Mesodermal cell (in vitro differentiated cells): ENCODE results near the gene NOL6.
"Not testable (repeated sequence)": the region's sequence is repeated elsewhere in the genome, so short reads cannot be mapped to it uniquely, and the experiment has no call there.

Experiments used
- H3K27ac ChIP-seq: 2 replicates; pipeline ENCODE4 v1.7.0; 2013; ENCODE audit warnings: mild to moderate bottlenecking, low read depth, low read length, moderate library complexity; ENCODE audit not compliant: severe bottlenecking
- H3K36me3 ChIP-seq: 2 replicates; pipeline ENCODE4 v1.7.1; 2013; ENCODE audit warnings: mild to moderate bottlenecking, low read length, moderate library complexity; ENCODE audit not compliant: control insufficient read depth, insufficient read depth
- H3K4me1 ChIP-seq: one replicate; pipeline ENCODE4 v1.7.1; 2013; ENCODE audit warnings: mild to moderate bottlenecking, low read length; ENCODE audit not compliant: insufficient read depth, control insufficient read depth, poor library complexity, severe bottlenecking
- H3K4me3 ChIP-seq: 2 replicates; pipeline ENCODE4 v1.7.0; 2013; ENCODE audit warnings: low read length, control low read depth, mild to moderate bottlenecking; ENCODE audit not compliant: insufficient read depth, poor library complexity, severe bottlenecking; ENCODE audit errors: extremely low read depth
- H3K9me3 ChIP-seq: 2 replicates; pipeline ENCODE4 v1.7.1; 2013; ENCODE audit warnings: mild to moderate bottlenecking, low read length, moderate library complexity; ENCODE audit not compliant: control insufficient read depth
- WGBS, 2 experiments: methylation state at CpG; one replicate each; pipeline ENCODE4 v1.1.5; 2013; ENCODE audit warnings: missing lambda C conversion rate in 2 of 2; ENCODE audit not compliant: insufficient coverage in 2 of 2; 5-methylcytosine and 5-hydroxymethylcytosine counted together

The NOL6 gene

DNA sequence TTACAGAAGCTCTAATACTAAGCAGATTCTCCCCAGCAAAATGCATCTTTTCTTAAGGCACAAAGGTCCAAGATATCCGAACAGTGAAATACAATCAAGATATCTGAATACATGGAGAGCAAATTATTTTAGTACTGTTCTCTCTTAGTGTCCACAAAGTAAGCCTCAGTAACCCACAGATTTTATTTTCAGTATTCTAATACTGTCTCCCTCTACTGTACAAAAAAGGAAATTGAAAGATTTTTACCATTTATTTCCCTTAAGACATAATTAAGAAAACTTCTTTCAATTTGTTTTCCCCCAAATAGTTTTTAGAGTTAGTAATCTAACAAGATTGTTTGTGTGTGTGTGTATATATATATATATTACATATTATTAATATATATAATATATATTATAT lies 24.7 kb upstream of the NOL6 start:
- Histone ChIP-seq H3K4me3 (no peak overlapping the region), H3K27ac (no peak overlapping the region), H3K4me1 (peaks cover 4% of the 10 kb centered on the region), H3K9me3 (no peaks in the 10 kb centered on the region), H3K36me3 (no peaks in the 10 kb centered on the region)
- no CpG with 5 or more reads among the region's 1 CpG for WGBS, 2 experiments

DNA sequence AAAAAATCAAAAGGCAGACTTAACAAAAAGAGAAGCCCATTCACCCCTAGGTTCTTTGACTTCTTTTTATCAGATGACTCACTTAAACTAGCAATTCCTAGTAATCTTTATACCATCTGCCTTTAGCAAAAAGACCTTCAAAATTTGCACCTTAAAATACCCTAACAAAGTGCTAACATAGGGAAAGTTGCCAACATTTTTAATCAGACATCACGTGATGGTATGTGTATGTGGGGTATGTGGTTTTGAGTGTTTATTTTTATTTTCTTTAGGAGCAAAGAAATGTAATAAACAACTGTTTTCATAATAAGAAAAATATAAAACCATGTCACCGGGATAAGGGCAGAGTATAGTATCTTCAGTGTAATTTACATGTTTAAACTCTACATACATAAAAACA lies 20.1 kb upstream of the NOL6 start:
- no CpG with 5 or more reads among the region's 2 CpGs for WGBS, 2 experiments
- H3K4me3 ChIP-seq, H3K9me3 ChIP-seq, H3K27ac ChIP-seq, H3K36me3 ChIP-seq, H3K4me1 ChIP-seq: not testable (repeated sequence)

DNA sequence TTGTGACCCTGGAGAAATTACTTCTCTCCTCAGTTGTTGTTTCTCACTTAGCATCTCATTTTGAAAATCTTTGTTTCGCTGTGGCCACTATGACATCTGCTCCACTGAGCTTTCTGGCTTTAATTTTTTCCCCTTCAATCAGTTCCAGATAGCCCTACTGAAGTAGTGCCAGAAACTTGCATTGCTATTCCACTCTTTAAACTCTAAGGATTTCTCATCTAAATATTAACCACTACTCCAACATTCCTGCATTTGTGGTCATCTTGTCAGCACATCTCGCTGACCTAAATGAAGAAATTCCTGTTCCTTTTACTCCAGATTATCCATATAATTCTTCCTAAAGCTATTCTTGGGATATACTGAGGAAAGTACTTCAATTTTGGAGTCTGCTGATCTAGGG lies 15.3 kb upstream of the NOL6 start:
- H3K36me3 ChIP-seq = no peaks in the 10 kb centered on the region
- H3K4me1 ChIP-seq = peaks cover 4% of the 10 kb centered on the region
- no peak overlapping the region for H3K27ac ChIP-seq
- no peaks in the 10 kb centered on the region for H3K9me3 ChIP-seq
- 100% methylated on average over 1 of the region's 2 CpGs for WGBS, 2 experiments
- no peak overlapping the region for H3K4me3 ChIP-seq

DNA sequence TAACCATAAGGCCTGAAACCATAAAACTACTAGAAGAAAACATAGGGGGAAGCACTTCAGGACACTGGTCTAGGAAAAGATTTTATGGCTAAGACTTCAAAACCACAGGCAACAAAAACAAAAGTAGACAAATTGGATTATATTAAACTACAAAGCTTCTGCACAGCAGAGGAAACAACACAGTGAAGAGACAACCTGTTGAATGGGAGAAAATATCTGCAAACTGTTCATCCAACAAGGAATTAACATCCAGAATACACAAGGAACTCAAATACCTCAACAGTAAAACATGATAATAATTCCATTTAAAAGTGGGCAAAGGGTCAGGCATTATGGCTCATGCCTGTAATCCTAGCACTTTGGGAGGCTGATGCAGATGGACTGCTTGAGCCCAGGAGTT lies 11.6 kb upstream of the NOL6 start:
- not testable (repeated sequence) for H3K9me3 ChIP-seq, H3K36me3 ChIP-seq, H3K4me1 ChIP-seq, H3K4me3 ChIP-seq, H3K27ac ChIP-seq

DNA sequence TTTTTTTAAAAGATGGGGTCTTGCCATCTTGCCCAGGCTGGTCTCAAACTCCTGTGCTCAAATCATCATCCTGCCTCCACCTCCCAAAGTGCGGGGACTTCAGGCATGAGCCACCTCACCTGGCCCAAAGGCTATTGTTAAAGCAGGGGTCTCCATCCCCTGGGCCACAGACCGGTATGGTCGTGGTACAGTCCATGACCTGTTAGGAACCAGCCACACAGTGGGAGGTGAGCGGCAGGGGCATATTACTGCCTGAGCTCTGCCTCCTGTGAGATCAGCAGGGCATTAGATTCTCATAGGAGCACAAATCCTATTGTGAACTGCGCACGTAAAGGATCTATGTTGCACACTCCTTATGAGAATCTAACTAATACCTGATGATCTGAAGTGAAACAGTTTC lies 7.3 kb upstream of the NOL6 start:
- H3K27ac ChIP-seq = no peak overlapping the region
- no peak overlapping the region for H3K4me3 ChIP-seq
- WGBS, 2 experiments = 85 to 94% methylated on average over 6 of the region's 6 CpGs
- H3K9me3 ChIP-seq = no peaks in the 10 kb centered on the region
- no peaks in the 10 kb centered on the region for H3K4me1 ChIP-seq
- peaks cover 4% of the 10 kb centered on the region for H3K36me3 ChIP-seq

DNA sequence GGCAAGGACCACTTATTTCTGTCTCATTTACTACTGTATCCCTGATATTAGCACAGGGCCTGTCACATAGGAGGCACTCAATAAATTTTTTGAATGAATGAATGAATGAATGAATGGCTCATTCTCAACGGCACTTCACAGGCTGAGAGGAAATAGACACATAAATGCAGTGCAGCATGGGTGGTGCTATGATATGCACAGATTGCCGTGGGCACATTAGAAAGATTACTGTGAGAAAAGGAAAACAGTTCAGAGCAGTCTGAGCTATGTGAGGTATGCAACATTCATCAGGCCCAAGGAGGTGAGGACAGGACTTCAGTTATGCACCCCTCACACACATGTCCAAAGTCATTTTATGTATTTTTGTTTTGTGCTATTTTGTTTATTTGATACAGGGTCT lies 6.4 kb upstream of the NOL6 start:
- no peak overlapping the region for H3K27ac ChIP-seq
- no peaks in the 10 kb centered on the region for H3K4me1 ChIP-seq
- H3K4me3 ChIP-seq = no peak overlapping the region
- WGBS, 2 experiments = 96% methylated on average over 2 of the region's 2 CpGs
- no peaks in the 10 kb centered on the region for H3K9me3 ChIP-seq
- H3K36me3 ChIP-seq = peaks cover 4% of the 10 kb centered on the region

DNA sequence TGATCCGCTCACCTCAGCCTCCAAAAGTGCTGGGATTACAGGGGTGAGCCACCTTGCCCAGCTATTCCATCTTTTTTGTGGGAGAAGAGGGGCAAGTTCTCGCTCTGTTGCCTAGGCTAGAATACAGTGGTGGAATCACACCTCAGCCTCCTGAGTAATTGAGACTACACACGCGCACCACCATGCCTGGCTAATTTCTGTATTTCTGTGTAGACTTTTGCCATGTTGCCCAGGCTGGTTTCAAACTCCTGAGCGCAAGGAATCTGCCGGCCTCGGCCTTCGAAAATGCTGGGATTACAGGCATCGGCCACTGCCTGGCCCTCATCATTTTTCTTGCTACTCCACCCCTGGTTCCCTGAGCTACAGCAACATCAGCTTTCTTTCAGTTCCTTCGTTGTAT lies 2.8 kb upstream of the NOL6 start:
- no peak overlapping the region for H3K27ac ChIP-seq
- H3K4me1 ChIP-seq = peaks cover 13% of the 10 kb centered on the region
- no peak overlapping the region for H3K4me3 ChIP-seq
- 92 to 97% methylated on average over 9 to 10 of the region's 10 CpGs for WGBS, 2 experiments
- H3K36me3 ChIP-seq = peaks cover 16% of the 10 kb centered on the region
- H3K9me3 ChIP-seq = no peaks in the 10 kb centered on the region

DNA sequence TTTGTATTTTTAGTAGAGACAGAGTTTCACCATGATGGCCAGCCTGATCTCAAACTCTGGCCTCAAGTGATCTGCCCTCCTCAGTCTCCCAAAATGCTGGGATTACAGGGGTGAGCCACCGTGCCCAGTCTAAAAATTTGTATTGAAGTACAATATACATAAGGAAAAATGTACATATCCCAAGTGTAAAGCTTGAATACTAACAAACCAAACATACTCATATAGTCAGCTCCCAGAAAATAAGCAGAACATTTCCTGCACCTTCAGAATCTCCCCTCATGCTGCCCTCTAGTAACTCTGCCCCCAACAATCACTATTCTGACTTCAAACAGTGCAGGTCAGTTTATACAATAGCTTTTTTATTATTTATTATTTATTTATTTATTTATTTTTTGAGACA lies 1.6 kb upstream of the NOL6 start:
- Histone ChIP-seq H3K36me3 (peaks cover 27% of the 10 kb centered on the region), H3K4me1 (peaks cover 16% of the 10 kb centered on the region), H3K27ac (no peak overlapping the region), H3K9me3 (no peaks in the 10 kb centered on the region), H3K4me3 (no peak overlapping the region)
- WGBS, 2 experiments = no CpG with 5 or more reads among the region's 1 CpG

DNA sequence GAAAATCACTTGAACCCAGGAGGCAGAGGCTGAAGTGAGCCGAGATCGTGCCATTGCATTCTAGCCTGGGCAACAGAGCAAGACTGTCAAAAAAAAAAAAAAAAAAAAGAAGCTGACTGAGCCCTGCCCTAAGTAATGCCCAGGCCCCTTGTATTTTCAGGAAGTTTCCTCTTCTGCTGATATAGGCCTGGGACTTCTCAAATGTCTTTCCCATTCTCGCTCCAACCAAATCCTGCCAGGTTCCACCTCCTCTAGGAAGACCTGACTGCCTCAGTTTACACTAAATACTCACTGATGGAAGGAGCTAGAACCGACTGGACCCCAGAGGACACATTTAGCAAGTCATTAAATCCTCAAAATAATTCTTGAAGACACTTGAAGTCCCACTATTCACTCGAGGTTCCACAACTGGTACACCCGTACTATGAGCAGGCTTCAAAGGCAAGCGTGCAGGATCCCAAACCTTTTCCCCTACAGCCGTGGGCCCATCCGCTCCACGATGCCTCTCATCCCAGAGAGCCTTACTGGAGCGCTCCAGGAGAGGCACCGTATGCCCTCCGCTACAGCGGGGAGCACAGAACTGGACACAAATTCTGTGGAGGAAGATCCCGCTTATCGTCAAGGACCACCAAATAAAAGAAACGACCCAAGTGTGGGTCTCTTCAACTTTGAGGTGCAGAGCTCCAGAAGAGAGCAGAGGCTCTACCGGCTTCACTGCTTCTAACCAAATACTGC lies 676 bp downstream of the NOL6 start:
- peak overlapping the region; percentile 89 for H3K4me3 ChIP-seq
- H3K36me3 ChIP-seq = peaks cover 46% of the 10 kb centered on the region
- 13 to 16% methylated on average over 17 of the region's 18 CpGs for WGBS, 2 experiments
- peak overlapping the region; percentile 67 for H3K27ac ChIP-seq
- H3K4me1 ChIP-seq = peaks cover 16% of the 10 kb centered on the region
- H3K9me3 ChIP-seq = no peaks in the 10 kb centered on the region

DNA sequence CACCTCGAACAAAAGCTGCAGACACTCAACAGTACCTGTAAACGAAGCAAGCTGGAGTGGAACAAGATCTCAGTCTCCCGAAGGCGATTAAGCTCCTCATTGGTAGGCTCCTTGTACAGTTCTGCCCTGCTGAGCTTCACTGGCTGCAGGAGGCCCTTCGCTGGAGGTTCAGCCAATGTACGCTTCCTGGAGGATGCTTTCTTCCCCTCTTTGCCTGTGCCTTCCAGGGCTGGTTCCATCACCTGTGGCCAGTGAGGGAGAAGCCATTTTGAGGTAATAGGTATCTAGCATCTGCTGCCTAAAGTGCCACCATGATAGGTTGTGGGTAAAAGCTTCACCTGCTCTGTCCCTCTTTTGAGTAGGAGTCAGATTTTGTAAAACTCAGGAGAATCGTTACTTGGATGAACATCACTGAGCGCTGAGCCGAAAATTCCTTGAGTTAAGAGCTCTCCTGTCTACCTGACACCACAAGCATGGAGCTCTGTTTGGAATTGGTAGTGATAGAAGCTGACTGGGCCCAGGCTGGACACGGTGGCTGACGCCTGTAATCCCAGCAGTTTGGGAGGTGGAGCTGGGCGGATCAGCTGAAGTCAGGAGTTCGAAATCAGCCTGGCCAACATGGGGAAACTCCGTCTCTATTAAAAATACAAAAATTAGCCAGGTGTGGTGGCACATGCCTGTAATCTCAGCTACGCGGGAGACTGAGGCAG lies 1.4 kb downstream of the NOL6 start:
- Histone ChIP-seq H3K9me3 (no peaks in the 10 kb centered on the region), H3K4me1 (peaks cover 16% of the 10 kb centered on the region), H3K27ac (no peak overlapping the region), H3K4me3 (peak overlapping the region; percentile 89), H3K36me3 (peaks cover 51% of the 10 kb centered on the region)
- 92 to 95% methylated on average over 13 to 15 of the region's 16 CpGs for WGBS, 2 experiments

DNA sequence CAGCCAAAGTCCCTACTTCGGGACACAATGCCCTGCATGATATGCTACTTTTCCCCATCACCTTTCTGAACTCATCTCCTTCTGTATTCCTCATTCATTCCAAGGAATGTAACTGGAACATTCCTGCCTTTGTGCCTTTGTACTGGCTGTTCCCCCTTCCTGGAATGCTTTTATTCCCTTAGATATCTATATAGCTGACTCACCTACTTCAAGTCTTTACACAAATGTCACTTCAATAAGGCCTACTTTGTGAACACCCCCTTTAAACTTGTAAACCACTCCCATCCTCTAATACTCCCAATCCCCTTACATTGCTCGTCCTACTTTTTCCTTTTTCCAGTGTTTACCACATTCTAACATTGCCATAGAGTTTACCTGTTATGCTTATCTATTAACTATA lies 2.4 kb downstream of the NOL6 start:
- H3K4me3 ChIP-seq = no peak overlapping the region
- WGBS, 2 experiments = 95 to 100% methylated on average over 2 of the region's 2 CpGs
- no peak overlapping the region for H3K27ac ChIP-seq
- no peaks in the 10 kb centered on the region for H3K9me3 ChIP-seq
- peaks cover 60% of the 10 kb centered on the region for H3K36me3 ChIP-seq
- H3K4me1 ChIP-seq = peaks cover 16% of the 10 kb centered on the region
